IMR-90 (cell line): ENCODE results near the gene SYTL1. TPM values are rescaled to one million over a fixed set of nuclear protein-coding genes. Genes with fewer than 3 reads are reported as not detected.

Experiments used
- ATAC-seq: fragments of 200-7000 bp; cut with Tn5 transposase; 2 replicates; pipeline ENCODE4 v1.9.1; 2020; ENCODE audit warnings: low read depth, mild to moderate bottlenecking, moderate library complexity
- Bru-seq: library from RNA; stranded (reverse); fragments of 400-500 nt; gene quantifications from one replicate; lab custom pipeline; 2021; lab: Mats Ljungman, UMichigan
- BruChase-seq, 2 experiments: library from RNA; stranded (reverse); fragments of 400-500 nt; gene quantifications; one replicate each; lab custom pipeline; 2021; lab: Mats Ljungman, UMichigan
- BruUV-seq: library from RNA; stranded (reverse); fragments of 400-500 nt; replicated peaks from 2 replicates; lab custom pipeline; 2021; lab: Mats Ljungman, UMichigan
- CTCF ChIA-PET: fragments of 300-600 bp; formaldehyde crosslinking; extraction: SDS; loops from one replicate; lab custom pipeline; 2021; ENCODE audit warnings: antibody characterized with exemption; lab: Yijun Ruan, JAX
- POLR2A ChIA-PET: fragments of 300-600 bp; sonication (Branson Sonifier 250); formaldehyde crosslinking; loops from one replicate; lab custom pipeline; 2022; ENCODE audit warnings: antibody characterized with exemption; ENCODE audit not compliant: unreplicated experiment; lab: Charles Lee
- DNase-seq: peaks from one replicate; pipeline ENCODE4 v3.0.0; 2013
- H2AFZ ChIP-seq: replicated peaks from 2 replicates; pipeline ENCODE3; 2013; ENCODE audit warnings: low read length, mild to moderate bottlenecking; ENCODE audit not compliant: poor library complexity
- H2AK5ac ChIP-seq: 2 replicates; pipeline ENCODE4 v1.6.1; 2013; ENCODE audit warnings: low read depth, low read length, inconsistent platforms
- H2AK9ac ChIP-seq: replicated peaks from 2 replicates; pipeline ENCODE3; 2013; ENCODE audit warnings: mild to moderate bottlenecking, low read depth, low read length, moderate library complexity; ENCODE audit not compliant: poor library complexity
- H2BK120ac ChIP-seq: 2 replicates; pipeline ENCODE4 v1.6.1; 2013; ENCODE audit warnings: low read depth, low read length, inconsistent platforms
- H2BK15ac ChIP-seq: 3 replicates; pipeline ENCODE4 v1.6.1; 2013; ENCODE audit warnings: low read depth, low read length, inconsistent platforms
- H2BK20ac ChIP-seq: 2 replicates; pipeline ENCODE4 v1.6.1; 2013; ENCODE audit warnings: low read depth, mild to moderate bottlenecking, inconsistent platforms, low read length, moderate library complexity
- H2BK5ac ChIP-seq: 2 replicates; pipeline ENCODE4 v1.6.1; 2013; ENCODE audit warnings: mild to moderate bottlenecking, low read depth, low read length, inconsistent platforms; ENCODE audit not compliant: poor library complexity, severe bottlenecking
- H3K14ac ChIP-seq: replicated peaks from 2 replicates; pipeline ENCODE4 v1.6.1; 2013; ENCODE audit warnings: low read depth, low read length, inconsistent platforms
- H3K18ac ChIP-seq: 2 replicates; pipeline ENCODE4 v1.6.1; 2013; ENCODE audit warnings: low read depth, low read length, control low read depth
- H3K23ac ChIP-seq: 2 replicates; pipeline ENCODE4 v1.6.1; 2013; ENCODE audit warnings: low read depth, low read length, inconsistent platforms
- H3K27ac ChIP-seq: 2 replicates; pipeline ENCODE4 v1.5.1; 2013; ENCODE audit warnings: mild to moderate bottlenecking, control low read depth, low read length; ENCODE audit not compliant: insufficient read depth
- H3K27me3 ChIP-seq: 2 replicates; pipeline ENCODE4 v1.6.1; 2013; ENCODE audit warnings: low read length; ENCODE audit not compliant: control insufficient read depth, insufficient read depth
- H3K36me3 ChIP-seq: 2 replicates; pipeline ENCODE4 v1.6.1; 2013; ENCODE audit warnings: low read length, mixed read lengths; ENCODE audit not compliant: control insufficient read depth, insufficient read depth
- H3K4ac ChIP-seq: 2 replicates; pipeline ENCODE4 v1.6.1; 2013; ENCODE audit warnings: low read depth, low read length, inconsistent platforms
- H3K4me1 ChIP-seq: 2 replicates; pipeline ENCODE4 v1.6.1; 2013; ENCODE audit warnings: low read length, mixed read lengths; ENCODE audit not compliant: control insufficient read depth, insufficient read depth
- H3K4me2 ChIP-seq: 2 replicates; pipeline ENCODE4 v1.6.1; 2013; ENCODE audit warnings: low read depth, mild to moderate bottlenecking, control low read depth, low read length, moderate library complexity
- H3K4me3 ChIP-seq: 2 replicates; pipeline ENCODE4 v1.5.1; 2013; ENCODE audit warnings: low read depth, mild to moderate bottlenecking, control low read depth, low read length, moderate library complexity; ENCODE audit not compliant: insufficient read depth
- H3K56ac ChIP-seq: 2 replicates; pipeline ENCODE4 v1.6.1; 2013; ENCODE audit warnings: low read length, inconsistent platforms; ENCODE audit not compliant: insufficient read depth; ENCODE audit errors: extremely low read depth
- H3K79me1 ChIP-seq, 2 experiments: 2 replicates each; pipeline ENCODE4 v1.6.1; 2013; ENCODE audit warnings: low read length in 2 of 2, inconsistent platforms in 1 of 2, low read depth in 1 of 2
- H3K9ac ChIP-seq: 2 replicates; pipeline ENCODE4 v1.6.1; 2013; ENCODE audit warnings: low read depth, low read length, control low read depth
- H3K9me1 ChIP-seq: 2 replicates; pipeline ENCODE4 v1.6.1; 2013; ENCODE audit warnings: low read length, inconsistent platforms; ENCODE audit not compliant: insufficient read depth
- H3K9me3 ChIP-seq: 2 replicates; pipeline ENCODE4 v1.6.1; 2013; ENCODE audit warnings: low read length; ENCODE audit not compliant: control insufficient read depth, insufficient read depth
- H4K20me1 ChIP-seq: 2 replicates; pipeline ENCODE4 v1.6.1; 2013; ENCODE audit warnings: low read length, inconsistent platforms; ENCODE audit not compliant: insufficient read depth
- H4K5ac ChIP-seq: 2 replicates; pipeline ENCODE4 v1.6.1; 2013; ENCODE audit warnings: mild to moderate bottlenecking, low read depth, low read length, control low read depth
- H4K8ac ChIP-seq, 2 experiments: 2 replicates each; pipeline ENCODE4 v1.6.1; 2013; ENCODE audit warnings: low read depth in 2 of 2, low read length in 2 of 2, control low read depth in 1 of 2, inconsistent platforms in 1 of 2
- H4K91ac ChIP-seq: 2 replicates; pipeline ENCODE4 v1.6.1; 2013; ENCODE audit warnings: low read depth, low read length, inconsistent platforms; ENCODE audit not compliant: insufficient read depth
- CEBPB ChIP-seq: IDR thresholded peaks from 2 replicates; pipeline ENCODE4 v1.6.1; 2012; ENCODE audit warnings: low read depth, low read length, improper control_type of control experiment
- ELK1 ChIP-seq: fragments of 150-350 bp; IDR thresholded peaks from 2 replicates; pipeline ENCODE4 v1.6.1; 2016; ENCODE audit warnings: low read depth, mild to moderate bottlenecking, low read length, moderate library complexity, borderline replicate concordance
- MAFK ChIP-seq: IDR thresholded peaks from 2 replicates; pipeline ENCODE4 v1.6.1; 2012; ENCODE audit warnings: low read depth, low read length, improper control_type of control experiment
- MAZ ChIP-seq: IDR thresholded peaks from 2 replicates; pipeline ENCODE4 v1.6.1; 2012; ENCODE audit warnings: low read depth, mild to moderate bottlenecking, low read length, improper control_type of control experiment, moderate library complexity, borderline replicate concordance
- POLR2A ChIP-seq: IDR thresholded peaks from 2 replicates; pipeline ENCODE4 v1.6.1; 2012; ENCODE audit warnings: mild to moderate bottlenecking, low read depth, low read length
- WGBS, 2 experiments: methylation state at CpG; one replicate each; pipeline versions ENCODE4 v1.1.5 to v1.1.7; 2013; ENCODE audit warnings: missing lambda C conversion rate in 2 of 2; ENCODE audit not compliant: insufficient read length in 1 of 2; ENCODE audit errors: extremely low coverage in 2 of 2; 5-methylcytosine and 5-hydroxymethylcytosine counted together
- dilution Hi-C: fragments of 300-500 bp; cut with HindIII; formaldehyde crosslinking; loops from one replicate; pipeline ENCODE4 v1.14.3; 2018; ENCODE audit warnings: low sequenced_read_pairs; ENCODE audit not compliant: unreplicated experiment
- in situ Hi-C: fragments of 300-500 bp; cut with MboI; formaldehyde crosslinking; loops from 3 replicates; pipeline ENCODE4 v1.14.3; 2019; ENCODE audit warnings: low sequenced_read_pairs, inconsistent platforms, mixed read lengths
- intact Hi-C: fragments of 100-400 bp; cut with micrococcal nuclease; formaldehyde crosslinking; loops from 2 replicates; pipeline ENCODE4 v1.10.0; 2022
- long read RNA-seq: library from polyadenylated mRNA; unstranded; transcript quantifications from one replicate; pipeline ENCODE4 v2.0.0, GENCODE V29; 2021; ENCODE audit not compliant: unreplicated experiment
- polyA plus RNA-seq, 3 experiments: library from polyadenylated mRNA; depleted of rRNA; stranded (reverse); fragments of >200 nt; gene quantifications; 2 replicates each; pipeline ENCODE4 v1.2.3, GENCODE V29; 2012; ENCODE audit warnings: low replicate concordance in 1 of 3
- total RNA-seq: library from RNA; depleted of rRNA; stranded (reverse); fragments of >200 nt; gene quantifications from 2 replicates; pipeline ENCODE4 v1.2.3, GENCODE V29; 2012; rRNA removed
- TF ChIP-seq, protein P1 (sequence below): fragments of 150-350 bp; IDR thresholded peaks from 2 replicates; pipeline ENCODE4 v1.6.1; 2017; ENCODE audit warnings: mild to moderate bottlenecking, antibody characterized with exemption, low read length, low read depth

SYTL1 gene, protein sequence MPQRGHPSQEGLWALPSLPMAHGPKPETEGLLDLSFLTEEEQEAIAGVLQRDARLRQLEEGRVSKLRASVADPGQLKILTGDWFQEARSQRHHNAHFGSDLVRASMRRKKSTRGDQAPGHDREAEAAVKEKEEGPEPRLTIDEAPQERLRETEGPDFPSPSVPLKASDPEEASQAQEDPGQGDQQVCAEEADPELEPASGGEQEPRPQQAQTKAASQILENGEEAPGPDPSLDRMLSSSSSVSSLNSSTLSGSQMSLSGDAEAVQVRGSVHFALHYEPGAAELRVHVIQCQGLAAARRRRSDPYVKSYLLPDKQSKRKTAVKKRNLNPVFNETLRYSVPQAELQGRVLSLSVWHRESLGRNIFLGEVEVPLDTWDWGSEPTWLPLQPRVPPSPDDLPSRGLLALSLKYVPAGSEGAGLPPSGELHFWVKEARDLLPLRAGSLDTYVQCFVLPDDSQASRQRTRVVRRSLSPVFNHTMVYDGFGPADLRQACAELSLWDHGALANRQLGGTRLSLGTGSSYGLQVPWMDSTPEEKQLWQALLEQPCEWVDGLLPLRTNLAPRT
- total RNA-seq (0.18 and 0.28 TPM in 2 replicates), polyA plus RNA-seq (2012; rRNA removed) (1.0 and 1.3 TPM in 2 replicates), Bru-seq, nascent RNA (percentile 19 among the genes with signal in this experiment), BruChase-seq, experiment 1, labeled RNA remaining after a 6-hour chase (percentile 21 among the genes with signal in this experiment), BruChase-seq, experiment 2, labeled RNA remaining after a 2-hour chase (percentile 11 among the genes with signal in this experiment)
- polyA plus RNA-seq (2012; cell fraction: cytosol; rRNA removed) = 0.24 and 1.0 TPM in 2 replicates
- 9.3 and 16.4 TPM in 2 replicates for polyA plus RNA-seq (2012; cell fraction: nucleus; rRNA removed; ENCODE audit: low replicate concordance)
- long read RNA-seq = 0 reads

DNA sequence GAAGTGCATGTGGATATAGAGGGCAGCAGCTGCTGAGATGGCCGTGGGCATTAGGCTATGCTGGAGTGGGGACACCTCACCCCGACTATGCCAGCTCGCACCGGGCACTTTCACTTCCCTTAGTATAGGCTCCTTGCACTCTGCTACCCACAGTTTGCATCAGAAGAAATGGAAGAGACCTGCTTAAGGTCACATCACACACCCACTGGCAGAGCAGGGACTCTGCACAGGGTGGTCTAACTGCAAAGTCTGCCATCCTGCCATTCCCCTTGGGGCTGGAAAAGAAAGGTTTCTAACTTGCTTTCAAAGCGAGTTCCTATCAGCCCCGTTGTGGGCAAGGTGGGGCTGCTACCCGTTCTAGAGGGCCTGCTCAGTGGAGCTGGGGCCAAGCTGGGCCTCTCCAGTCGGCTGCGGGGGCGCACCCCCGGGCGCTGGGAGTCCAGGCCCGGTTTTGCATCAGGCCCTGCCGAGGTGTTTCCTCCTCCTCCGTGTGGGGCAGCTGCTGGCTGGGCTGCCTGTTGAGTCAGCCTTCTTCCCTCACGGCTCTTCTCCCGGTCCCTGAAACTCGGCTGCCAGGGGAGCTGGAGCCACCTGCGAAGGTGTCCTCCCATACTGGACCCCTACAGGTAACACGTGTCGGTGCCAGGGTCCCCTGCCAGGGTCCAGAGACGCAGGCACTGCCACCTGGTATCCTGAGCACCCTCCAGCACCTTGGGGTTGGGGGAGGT, at the start of gene SYTL1:
SYTL1 (plus strand) TSS at position 498 of the 728 bp plus-strand sequence. CDS start 3,313 bp downstream, outside the sequence.
- TF ChIP-seq, protein P1, sequence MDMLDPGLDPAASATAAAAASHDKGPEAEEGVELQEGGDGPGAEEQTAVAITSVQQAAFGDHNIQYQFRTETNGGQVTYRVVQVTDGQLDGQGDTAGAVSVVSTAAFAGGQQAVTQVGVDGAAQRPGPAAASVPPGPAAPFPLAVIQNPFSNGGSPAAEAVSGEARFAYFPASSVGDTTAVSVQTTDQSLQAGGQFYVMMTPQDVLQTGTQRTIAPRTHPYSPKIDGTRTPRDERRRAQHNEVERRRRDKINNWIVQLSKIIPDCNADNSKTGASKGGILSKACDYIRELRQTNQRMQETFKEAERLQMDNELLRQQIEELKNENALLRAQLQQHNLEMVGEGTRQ = peak; percentile 37
- no peak for TF ChIP-seq ELK1
- no peak for TF ChIP-seq POLR2A
- peak; percentile 77 for TF ChIP-seq MAZ
- no peak for TF ChIP-seq CEBPB
- TF ChIP-seq MAFK = peak; percentile 21; the same call in 1 of the 2 replicates
- Histone ChIP-seq H3K4ac (peak within 1 kb of the TSS; percentile 31; the same call in 1 of the 2 replicates), H2BK20ac (peak within 1 kb of the TSS; percentile 29; the same call in 1 of the 2 replicates), H3K4me2 (peak within 1 kb of the TSS; percentile 53; the same call in 1 of the 2 replicates), H3K9me3 (no peaks in the 10 kb centered on the region), H3K9me1 (peaks cover 7% of the 10 kb centered on the region; the same call in 1 of the 2 replicates), H2AFZ (peak within 1 kb of the TSS; percentile 90), H3K27ac (no peak within 1 kb of the TSS), H3K18ac (0 out of 2 replicates have a peak within 1 kb of the TSS, but pooled peaks have one; percentile 8), H3K79me1 (no peaks in the 10 kb centered on the region), H3K56ac (no peak within 1 kb of the TSS), H3K23ac (no peak within 1 kb of the TSS), H3K4me3 (no peak within 1 kb of the TSS), H2BK120ac (peak within 1 kb of the TSS; percentile 58), H4K8ac (peak within 1 kb of the TSS in 1 of 2 experiments; percentile 81; a peak in 3 of 4 replicates), H2BK15ac (peak within 1 kb of the TSS; percentile 38; the same call in 1 of the 3 replicates), H3K14ac (peak within 1 kb of the TSS; percentile 20; the same call in 1 of the 2 replicates), H2BK5ac (no peak within 1 kb of the TSS), H3K36me3 (peaks cover 3% of the 10 kb centered on the region; the same call in 1 of the 2 replicates), H2AK5ac (peak within 1 kb of the TSS; percentile 68), H3K4me1 (peaks cover 14% of the 10 kb centered on the region), H4K91ac (peak within 1 kb of the TSS; percentile 45; the same call in 1 of the 2 replicates), H3K9ac (no peak within 1 kb of the TSS), H4K20me1 (no peaks in the 10 kb centered on the region), H3K27me3 (no peaks in the 10 kb centered on the region), H4K5ac (peak within 1 kb of the TSS; percentile 16), H2AK9ac (peak within 1 kb of the TSS; percentile 83)
- dilution Hi-C loops (no loop called here), intact Hi-C loops (no loop called here), in situ Hi-C loops (no loop called here)
- no TSS peak for BruUV-seq
- CTCF ChIA-PET = interaction anchor here (0.6 kb wide), 1 partner anchor 1660 kb away, joined by 3 read pairs; no protein-coding TSS in a partner anchor
- DNase-seq = peak; percentile 67
- WGBS, 2 experiments = 14% methylated on average over 3 of the region's 22 CpGs; no CpG with 5 or more reads in 1 of the 2 experiments
- ATAC-seq = peak; percentile 92
- POLR2A ChIA-PET = no interaction called here
